Endometrium (tissue), 2 donors: ENCODE results near the gene CAMK2A.

Experiments used
- FAIRE-seq: peaks from 2 replicates; lab custom pipeline; 2012; peaks lifted over from hg19 to GRCh38; lab: Jason Lieb, UNC
- donor health status: control.
- donor health status: control.

Gene CAMK2A

GRCh38 chr5:150289551-150290390 lies at the start of gene CAMK2A:
Gene CAMK2A (minus strand): TSS chr5:150289773. CDS start chr5:150289625, 148 bp downstream.
- FAIRE-seq = no peak

- no peak for FAIRE-seq
Observed at GRCh38 chr5:150339165-150339564, 49.6 kb upstream of the CAMK2A start.

- no peak for FAIRE-seq
Observed at GRCh38 chr5:150338546-150338945, 49.0 kb upstream of the CAMK2A start.

- FAIRE-seq = no peak
Observed at GRCh38 chr5:150335778-150336177, 46.2 kb upstream of the CAMK2A start.

GRCh38 chr5:150333400-150333799 lies 43.8 kb upstream of the CAMK2A start:
- FAIRE-seq = no peak

- no peak for FAIRE-seq
Observed at GRCh38 chr5:150329881-150330876, 40.6 kb upstream of the CAMK2A start.

GRCh38 chr5:150329038-150329437 lies 39.5 kb upstream of the CAMK2A start:
- no peak for FAIRE-seq

- FAIRE-seq = no peak
Observed at GRCh38 chr5:150328515-150328914, 38.9 kb upstream of the CAMK2A start.

GRCh38 chr5:150327139-150327538 lies 37.6 kb upstream of the CAMK2A start:
- peak; percentile 21 for FAIRE-seq

- peak; percentile 15 for FAIRE-seq
Observed at GRCh38 chr5:150326707-150327106, 37.1 kb upstream of the CAMK2A start.

- FAIRE-seq = no peak
Observed at GRCh38 chr5:150325426-150325825, 35.9 kb upstream of the CAMK2A start.

GRCh38 chr5:150323819-150324218 lies 34.2 kb upstream of the CAMK2A start:
- FAIRE-seq = no peak

- no peak for FAIRE-seq
Observed at GRCh38 chr5:150323092-150323491, 33.5 kb upstream of the CAMK2A start.

- no peak for FAIRE-seq
Observed at GRCh38 chr5:150322202-150322601, 32.6 kb upstream of the CAMK2A start.

- FAIRE-seq = no peak
Observed at GRCh38 chr5:150321784-150322183, 32.2 kb upstream of the CAMK2A start.

GRCh38 chr5:150321211-150321610 lies 31.6 kb upstream of the CAMK2A start:
- no peak for FAIRE-seq

GRCh38 chr5:150320044-150320613 lies 30.6 kb upstream of the CAMK2A start:
- no peak for FAIRE-seq

- FAIRE-seq = no peak
Observed at GRCh38 chr5:150319484-150319790, 29.9 kb upstream of the CAMK2A start.

- no peak for FAIRE-seq
Observed at GRCh38 chr5:150318613-150319483, 29.3 kb upstream of the CAMK2A start.

- FAIRE-seq = no peak
Observed at GRCh38 chr5:150317048-150318003, 27.8 kb upstream of the CAMK2A start.
